Endodermal cell (in vitro differentiated cells): Measurements from ENCODE around the gene NDFIP2. TPM values are rescaled to one million over a fixed set of nuclear protein-coding genes. Genes with fewer than 3 reads are reported as not detected.

Experiments
- DNase-seq: peaks from one replicate; pipeline ENCODE4 v3.0.0-alpha.2; 2017
- H3K27ac ChIP-seq: 2 replicates; pipeline ENCODE4 v1.5.1; 2013; ENCODE audit warnings: mild to moderate bottlenecking, low read depth, low read length, moderate library complexity
- H3K27me3 ChIP-seq: 2 replicates; pipeline ENCODE4 v1.6.1; 2013; ENCODE audit warnings: mild to moderate bottlenecking, low read length, moderate library complexity; ENCODE audit not compliant: insufficient read depth, control insufficient read depth, poor library complexity, severe bottlenecking
- H3K36me3 ChIP-seq: 2 replicates; pipeline ENCODE4 v1.7.0; 2013; ENCODE audit warnings: mild to moderate bottlenecking, low read length, moderate library complexity; ENCODE audit not compliant: control insufficient read depth, insufficient read depth
- H3K4me1 ChIP-seq: one replicate; pipeline ENCODE4 v1.7.0; 2013; ENCODE audit warnings: low read length; ENCODE audit not compliant: control insufficient read depth, insufficient read depth
- H3K4me3 ChIP-seq: 2 replicates; pipeline ENCODE4 v1.5.1; 2013; ENCODE audit warnings: mild to moderate bottlenecking, low read length, moderate library complexity
- H3K9ac ChIP-seq: 2 replicates; pipeline ENCODE4 v1.6.1; 2013; ENCODE audit warnings: mild to moderate bottlenecking, low read length, moderate library complexity; ENCODE audit not compliant: poor library complexity, severe bottlenecking; ENCODE audit errors: extremely low read depth
- H3K9me3 ChIP-seq: 2 replicates; pipeline ENCODE4 v1.6.1; 2013; ENCODE audit warnings: mild to moderate bottlenecking, low read length, moderate library complexity; ENCODE audit not compliant: control insufficient read depth
- H3K27ac Mint-ChIP-seq: 2 replicates; pipeline ENCODE4 v1.8.0; 2020; ENCODE audit warnings: mixed read lengths
- H3K27me3 Mint-ChIP-seq: 2 replicates; pipeline ENCODE4 v1.8.0; 2021; ENCODE audit warnings: mild to moderate bottlenecking, mixed read lengths; ENCODE audit not compliant: insufficient read depth
- H3K36me3 Mint-ChIP-seq: 2 replicates; pipeline ENCODE4 v1.8.0; 2020; ENCODE audit warnings: low read depth, mixed read lengths
- H3K4me1 Mint-ChIP-seq: 2 replicates; pipeline ENCODE4 v1.8.0; 2020; ENCODE audit warnings: mixed read lengths
- H3K4me3 Mint-ChIP-seq: 2 replicates; pipeline ENCODE4 v1.8.0; 2020; ENCODE audit warnings: mild to moderate bottlenecking, moderate library complexity, mixed read lengths
- H3K9me3 Mint-ChIP-seq: 2 replicates; pipeline ENCODE4 v1.8.0; 2020; ENCODE audit warnings: mild to moderate bottlenecking, mixed read lengths
- CTCF ChIP-seq: fragments of 200-600 bp; sonication (generic); conservative IDR thresholded peaks from 2 replicates; pipeline ENCODE4 v1.5.0; 2021; ENCODE audit warnings: antibody characterized with exemption, mild to moderate bottlenecking
- WGBS, 2 experiments: methylation state at CpG; one replicate each; pipeline versions ENCODE4 v1.1.5 to v1.1.7; 2013; ENCODE audit warnings: missing lambda C conversion rate in 2 of 2, mixed read lengths in 1 of 2; ENCODE audit not compliant: insufficient coverage in 1 of 2, insufficient read length in 1 of 2; 5-methylcytosine and 5-hydroxymethylcytosine counted together
- total RNA-seq, 2 donors: library from RNA; stranded (reverse); fragmentation: NEBNext Ultra II Directional in 1 of 2; extraction: Animal tissue kit (Norgen Biotek cat#: 25700) in 1 of 2; gene quantifications; 2 replicates in 1 of 2; 3 replicates in 1 of 2; pipeline ENCODE4 v1.2.1, GENCODE V29; 2021

NDFIP2 gene
- total RNA-seq, 2 donors from 2014 or later: 27.9 to 29.2 TPM

- Histone ChIP-seq H3K9ac (no peak overlapping the region), H3K9me3 (no peaks in the 10 kb centered on the region), H3K27ac (no peak overlapping the region), H3K36me3 (no peaks in the 10 kb centered on the region), H3K4me3 (no peak overlapping the region), H3K4me1 (no peaks in the 10 kb centered on the region), H3K27me3 (no peaks in the 10 kb centered on the region)
- 89% methylated on average over 1 of the region's 1 CpG; no CpG with 5 or more reads in 1 of the 2 experiments for WGBS, 2 experiments
- Mint-ChIP-seq H3K36me3 (no peaks in the 10 kb centered on the region), H3K9me3 (no peaks in the 10 kb centered on the region), H3K27ac (no peak overlapping the region), H3K4me3 (no peak overlapping the region), H3K4me1 (no peaks in the 10 kb centered on the region), H3K27me3 (no peaks in the 10 kb centered on the region)
- no peak for DNase-seq
- TF ChIP-seq CTCF: no peak
These were observed 46.4 kb upstream of the NDFIP2 start for GRCh38 chr13:79434556-79434955.

- Histone ChIP-seq H3K4me1 (no peaks in the 10 kb centered on the region), H3K4me3 (no peak overlapping the region), H3K27ac (no peak overlapping the region), H3K27me3 (no peaks in the 10 kb centered on the region), H3K36me3 (no peaks in the 10 kb centered on the region), H3K9me3 (no peaks in the 10 kb centered on the region), H3K9ac (no peak overlapping the region)
- no peaks in the 10 kb centered on the region for H3K27me3 Mint-ChIP-seq
- H3K36me3 Mint-ChIP-seq: no peaks in the 10 kb centered on the region
- no peak for TF ChIP-seq CTCF
- no peak overlapping the region for H3K4me3 Mint-ChIP-seq
- H3K4me1 Mint-ChIP-seq: no peaks in the 10 kb centered on the region
- H3K27ac Mint-ChIP-seq: no peak overlapping the region
- no peaks in the 10 kb centered on the region for H3K9me3 Mint-ChIP-seq
- WGBS, 2 experiments: 83% methylated on average over 1 of the region's 1 CpG; no CpG with 5 or more reads in 1 of the 2 experiments
- no peak for DNase-seq
These were observed 45.4 kb upstream of the NDFIP2 start for GRCh38 chr13:79435561-79435990.

- no CpG with 5 or more reads among the region's 1 CpG for WGBS, 2 experiments
- Histone ChIP-seq H3K4me3 (no peak overlapping the region), H3K27me3 (no peaks in the 10 kb centered on the region), H3K4me1 (no peaks in the 10 kb centered on the region), H3K9ac (no peak overlapping the region), H3K9me3 (no peaks in the 10 kb centered on the region), H3K36me3 (no peaks in the 10 kb centered on the region), H3K27ac (no peak overlapping the region)
- TF ChIP-seq CTCF: no peak
- H3K4me3 Mint-ChIP-seq: no peak overlapping the region
- no peak for DNase-seq
- no peaks in the 10 kb centered on the region for H3K9me3 Mint-ChIP-seq
- H3K36me3 Mint-ChIP-seq: no peaks in the 10 kb centered on the region
- H3K27ac Mint-ChIP-seq: no peak overlapping the region
- H3K27me3 Mint-ChIP-seq: peaks cover 13% of the 10 kb centered on the region
- peaks cover 7% of the 10 kb centered on the region for H3K4me1 Mint-ChIP-seq
These were observed 41.7 kb upstream of the NDFIP2 start for GRCh38 chr13:79439275-79439674.
